HepG2 (cell line): ENCODE results near the gene NEDD4. TPM values are rescaled to one million over a fixed set of nuclear protein-coding genes. Genes with fewer than 3 reads are reported as not detected.
A peak's percentile ranks its signal among the peaks of the same experiment; 100 is the strongest.

Source experiments
- DZIP1 ChIP-seq: sonication (generic); formaldehyde crosslinking; IDR thresholded peaks from 2 replicates; pipeline ENCODE4 v1.5.0; 2020; ENCODE audit warnings: mild to moderate bottlenecking, missing genetic modification reagents
- FOSL1 ChIP-seq: sonication (generic); formaldehyde crosslinking; IDR thresholded peaks from 2 replicates; pipeline ENCODE4 v1.9.0; 2021; ENCODE audit warnings: missing genetic modification reagents, borderline replicate concordance
- GTF2F1 ChIP-seq: fragments of 150-350 bp; IDR thresholded peaks from 2 replicates; pipeline ENCODE4 v1.6.1; 2014; ENCODE audit warnings: low read length
- HNF4G ChIP-seq, 2 experiments: sonication (generic) in 1 of 2; formaldehyde crosslinking in 1 of 2; IDR thresholded peaks; 2 replicates each; pipeline versions ENCODE4 v1.4.0 to v1.6.1; 2011 to 2020; ENCODE audit warnings: borderline replicate concordance in 2 of 2, low read depth in 2 of 2, mild to moderate bottlenecking in 2 of 2, low read length in 1 of 2, missing genetic modification reagents in 1 of 2, moderate library complexity in 1 of 2
- HNRNPLL ChIP-seq: fragments of 200-400 bp; formaldehyde crosslinking; IDR thresholded peaks from 2 replicates; pipeline ENCODE4 v1.6.1; 2017; ENCODE audit warnings: mild to moderate bottlenecking, low read depth, low read length; ENCODE audit not compliant: poor library complexity, severe bottlenecking
- MTF2 ChIP-seq: sonication (generic); formaldehyde crosslinking; IDR thresholded peaks from 2 replicates; pipeline ENCODE4 v1.5.0; 2020; ENCODE audit warnings: missing genetic modification reagents, borderline replicate concordance
- NR1H2 ChIP-seq: sonication (generic); formaldehyde crosslinking; IDR thresholded peaks from 2 replicates; pipeline ENCODE4 v1.8.1; 2022; ENCODE audit warnings: low read depth, missing genetic modification reagents, borderline replicate concordance
- PHB2 ChIP-seq: fragments of 450-650 bp; IDR thresholded peaks from 2 replicates; pipeline ENCODE4 v1.6.1; 2018; ENCODE audit not compliant: partially characterized antibody
- SP1 ChIP-seq, 2 experiments: fragments of 450-650 bp in 1 of 2; sonication (generic) in 1 of 2; formaldehyde crosslinking in 1 of 2; IDR thresholded peaks; 2 replicates each; pipeline versions ENCODE4 v1.4.0 to v1.6.1; 2016 to 2020; ENCODE audit warnings: missing genetic modification reagents in 1 of 2
- SRSF9 ChIP-seq: fragments of 200-400 bp; formaldehyde crosslinking; IDR thresholded peaks from 2 replicates; pipeline ENCODE4 v1.6.1; 2018; ENCODE audit warnings: borderline replicate concordance, mild to moderate bottlenecking, low read depth, low read length; ENCODE audit not compliant: insufficient read depth, poor library complexity, severe bottlenecking
- TMF1 ChIP-seq: sonication (generic); formaldehyde crosslinking; IDR thresholded peaks from 2 replicates; pipeline ENCODE4 v1.8.1; 2022; ENCODE audit warnings: low read depth, missing genetic modification reagents
- ZFP62 ChIP-seq: sonication (generic); formaldehyde crosslinking; IDR thresholded peaks from 2 replicates; pipeline ENCODE4 v1.4.0; 2020; ENCODE audit warnings: missing genetic modification reagents
- ZNF136 ChIP-seq: sonication (generic); formaldehyde crosslinking; IDR thresholded peaks from 2 replicates; pipeline ENCODE4 v1.8.1; 2022; ENCODE audit warnings: low read depth, mild to moderate bottlenecking, moderate library complexity, missing genetic modification reagents
- ZNF253 ChIP-seq: sonication (generic); formaldehyde crosslinking; IDR thresholded peaks from 2 replicates; pipeline ENCODE4 v1.8.0; 2022; ENCODE audit warnings: mild to moderate bottlenecking, missing genetic modification reagents, borderline replicate concordance
- ZNF83 ChIP-seq: sonication (generic); formaldehyde crosslinking; IDR thresholded peaks from 2 replicates; pipeline ENCODE4 v1.4.0; 2020; ENCODE audit warnings: missing genetic modification reagents, mild to moderate bottlenecking, borderline replicate concordance
- polyA plus RNA-seq, 8 experiments: library from polyadenylated mRNA; depleted of rRNA in 3 of 8; stranded (reverse) in 7 of 8; unstranded in 1 of 8; fragments of >200 nt; fragmentation: Illumina TruSeq in 4 of 8; extraction: Trizol in 4 of 8; gene quantifications; 2 replicates each; pipeline versions ENCODE4 v1.2.1 to v1.2.3, GENCODE V29; 2011 to 2016; ENCODE audit warnings: low read depth in 4 of 8, missing spikeins in 1 of 8, mixed read lengths in 1 of 8; ENCODE audit not compliant: insufficient read depth in 1 of 8
- total RNA-seq, 5 experiments: library from RNA; depleted of rRNA; stranded (reverse); fragments of >200 nt; fragmentation: Illumina TruSeq; extraction: Trizol; gene quantifications; 2 replicates each; pipeline ENCODE4 v1.2.3, GENCODE V29; 2016; ENCODE audit warnings: low read depth in 1 of 5
- TF ChIP-seq, protein P1 (sequence below): sonication (generic); formaldehyde crosslinking; IDR thresholded peaks from 2 replicates; pipeline ENCODE4 v1.5.1; 2020; ENCODE audit warnings: mild to moderate bottlenecking, missing genetic modification reagents, borderline replicate concordance

Gene NEDD4
- total and polyA plus RNA-seq, 2 of the 13 experiments (the other 11 are each of a cell fraction or from before 2014, with no cell fraction given): 10.4 to 13.0 TPM

GRCh38 chr15:56040081-56041035, 46.9 kb upstream of the NEDD4 start (continued):
- no peak for TF ChIP-seq NR1H2
- no peak for TF ChIP-seq DZIP1 (CRISPR knock-in tag)
- no peak for TF ChIP-seq MTF2
- TF ChIP-seq SRSF9: no peak
- TF ChIP-seq PHB2: no peak
- TF ChIP-seq FOSL1 (CRISPR knock-in tag): peak; percentile 74
- TF ChIP-seq, protein P1, sequence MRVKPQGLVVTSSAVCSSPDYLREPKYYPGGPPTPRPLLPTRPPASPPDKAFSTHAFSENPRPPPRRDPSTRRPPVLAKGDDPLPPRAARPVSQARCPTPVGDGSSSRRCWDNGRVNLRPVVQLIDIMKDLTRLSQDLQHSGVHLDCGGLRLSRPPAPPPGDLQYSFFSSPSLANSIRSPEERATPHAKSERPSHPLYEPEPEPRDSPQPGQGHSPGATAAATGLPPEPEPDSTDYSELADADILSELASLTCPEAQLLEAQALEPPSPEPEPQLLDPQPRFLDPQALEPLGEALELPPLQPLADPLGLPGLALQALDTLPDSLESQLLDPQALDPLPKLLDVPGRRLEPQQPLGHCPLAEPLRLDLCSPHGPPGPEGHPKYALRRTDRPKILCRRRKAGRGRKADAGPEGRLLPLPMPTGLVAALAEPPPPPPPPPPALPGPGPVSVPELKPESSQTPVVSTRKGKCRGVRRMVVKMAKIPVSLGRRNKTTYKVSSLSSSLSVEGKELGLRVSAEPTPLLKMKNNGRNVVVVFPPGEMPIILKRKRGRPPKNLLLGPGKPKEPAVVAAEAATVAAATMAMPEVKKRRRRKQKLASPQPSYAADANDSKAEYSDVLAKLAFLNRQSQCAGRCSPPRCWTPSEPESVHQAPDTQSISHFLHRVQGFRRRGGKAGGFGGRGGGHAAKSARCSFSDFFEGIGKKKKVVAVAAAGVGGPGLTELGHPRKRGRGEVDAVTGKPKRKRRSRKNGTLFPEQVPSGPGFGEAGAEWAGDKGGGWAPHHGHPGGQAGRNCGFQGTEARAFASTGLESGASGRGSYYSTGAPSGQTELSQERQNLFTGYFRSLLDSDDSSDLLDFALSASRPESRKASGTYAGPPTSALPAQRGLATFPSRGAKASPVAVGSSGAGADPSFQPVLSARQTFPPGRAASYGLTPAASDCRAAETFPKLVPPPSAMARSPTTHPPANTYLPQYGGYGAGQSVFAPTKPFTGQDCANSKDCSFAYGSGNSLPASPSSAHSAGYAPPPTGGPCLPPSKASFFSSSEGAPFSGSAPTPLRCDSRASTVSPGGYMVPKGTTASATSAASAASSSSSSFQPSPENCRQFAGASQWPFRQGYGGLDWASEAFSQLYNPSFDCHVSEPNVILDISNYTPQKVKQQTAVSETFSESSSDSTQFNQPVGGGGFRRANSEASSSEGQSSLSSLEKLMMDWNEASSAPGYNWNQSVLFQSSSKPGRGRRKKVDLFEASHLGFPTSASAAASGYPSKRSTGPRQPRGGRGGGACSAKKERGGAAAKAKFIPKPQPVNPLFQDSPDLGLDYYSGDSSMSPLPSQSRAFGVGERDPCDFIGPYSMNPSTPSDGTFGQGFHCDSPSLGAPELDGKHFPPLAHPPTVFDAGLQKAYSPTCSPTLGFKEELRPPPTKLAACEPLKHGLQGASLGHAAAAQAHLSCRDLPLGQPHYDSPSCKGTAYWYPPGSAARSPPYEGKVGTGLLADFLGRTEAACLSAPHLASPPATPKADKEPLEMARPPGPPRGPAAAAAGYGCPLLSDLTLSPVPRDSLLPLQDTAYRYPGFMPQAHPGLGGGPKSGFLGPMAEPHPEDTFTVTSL (CRISPR knock-in tag): 0 out of 2 replicates have a peak, but pooled peaks have one; percentile 31
- TF ChIP-seq HNRNPLL: no peak
- TF ChIP-seq SP1 (IDR thresholded peaks at IDR 0.05): no peak
- TF ChIP-seq SP1 (CRISPR knock-in tag; IDR thresholded peaks at IDR 0.05): no peak
- TF ChIP-seq ZNF136: no peak
- no peak for TF ChIP-seq ZFP62 (CRISPR knock-in tag)
- TF ChIP-seq TMF1: no peak
- peak; percentile 12; the same call in 1 of the 2 replicates for TF ChIP-seq HNF4G (IDR thresholded peaks at IDR 0.05; ENCODE audit: borderline replicate concordance, low read depth, low read length)
- no peak for TF ChIP-seq HNF4G (CRISPR knock-in tag; IDR thresholded peaks at IDR 0.05; ENCODE audit: borderline replicate concordance, low read depth)
- no peak for TF ChIP-seq ZNF83 (CRISPR knock-in tag)
- no peak for TF ChIP-seq ZNF253 (CRISPR knock-in tag)
- TF ChIP-seq GTF2F1: no peak
